SIG-M5 (cell line): ENCODE measurements around the gene PEX3.

Source experiments
- DNase-seq: peaks from one replicate; lab custom pipeline; 2025; lab: John Stamatoyannopoulos, UW

Gene PEX3

GRCh38 chr6:143539734-143540133 is 89.1 kb downstream of the PEX3 start:
- no peak for DNase-seq

GRCh38 chr6:143540192-143540591 is 89.6 kb downstream of the PEX3 start:
- no peak for DNase-seq
